ENCODE data around the gene SLC22A17.
"Not testable (repeated sequence)": the region's sequence is repeated elsewhere in the genome, so short reads cannot be mapped to it uniquely, and the experiment has no call there.

Gene SLC22A17

DNA sequence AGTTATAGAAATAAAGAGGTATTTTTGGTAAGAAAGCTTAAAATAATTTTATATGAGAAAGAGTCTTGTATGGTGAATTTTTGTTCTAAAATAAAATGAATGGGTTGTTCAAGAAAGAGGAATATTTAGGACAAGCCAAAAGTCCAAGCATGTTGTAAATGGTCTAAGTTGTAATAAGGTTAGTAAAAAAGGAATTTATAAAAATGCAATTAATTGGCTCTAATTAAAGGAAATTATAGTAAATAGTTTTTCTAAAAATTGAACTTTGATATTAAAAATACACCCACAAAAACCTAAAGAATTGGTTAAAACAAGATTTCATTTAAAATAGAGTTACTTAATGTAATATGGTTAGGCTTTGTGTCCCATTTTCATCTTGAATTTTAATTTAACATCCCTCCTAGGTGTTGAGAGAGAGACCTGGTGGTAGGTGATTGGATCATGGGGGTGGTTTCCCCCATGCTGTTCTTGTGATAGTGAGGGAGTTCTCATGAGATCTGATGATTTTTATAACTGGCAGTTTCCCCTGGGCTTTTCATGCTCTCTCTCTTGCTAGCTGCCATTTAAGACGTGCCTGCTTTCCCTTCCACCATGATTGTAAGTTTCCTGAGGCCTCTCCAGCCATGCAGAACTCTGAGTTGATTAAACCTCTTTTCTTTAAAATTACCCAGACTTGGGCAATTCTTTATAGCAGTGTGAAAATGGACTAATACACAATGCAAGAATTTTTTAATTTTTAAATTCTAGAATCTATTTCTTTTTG is 13.0 kb downstream of the SLC22A17 start:
- no peak for DNase-seq (ENCODE audit: low read depth)

DNA sequence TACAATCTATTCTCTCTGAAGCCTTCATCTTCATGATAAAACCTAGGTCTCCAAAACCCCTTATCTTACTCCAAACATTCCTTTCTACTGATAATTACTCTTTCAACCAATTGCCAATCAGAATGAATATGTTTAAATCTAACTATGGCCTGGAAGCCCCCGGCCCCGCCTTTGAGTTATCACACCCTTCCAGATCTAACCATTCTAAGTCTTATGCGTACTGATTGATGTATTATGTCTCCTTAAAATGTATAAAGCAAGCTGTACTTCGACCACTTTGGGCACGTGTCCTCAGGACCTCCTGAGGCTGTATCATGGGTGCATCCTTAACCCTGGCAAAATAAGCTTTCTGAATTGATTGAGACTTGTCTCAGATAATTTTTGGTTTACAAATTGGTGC is 17.1 kb downstream of the SLC22A17 start:
- DNase-seq (ENCODE audit: low read depth) = no peak

DNA sequence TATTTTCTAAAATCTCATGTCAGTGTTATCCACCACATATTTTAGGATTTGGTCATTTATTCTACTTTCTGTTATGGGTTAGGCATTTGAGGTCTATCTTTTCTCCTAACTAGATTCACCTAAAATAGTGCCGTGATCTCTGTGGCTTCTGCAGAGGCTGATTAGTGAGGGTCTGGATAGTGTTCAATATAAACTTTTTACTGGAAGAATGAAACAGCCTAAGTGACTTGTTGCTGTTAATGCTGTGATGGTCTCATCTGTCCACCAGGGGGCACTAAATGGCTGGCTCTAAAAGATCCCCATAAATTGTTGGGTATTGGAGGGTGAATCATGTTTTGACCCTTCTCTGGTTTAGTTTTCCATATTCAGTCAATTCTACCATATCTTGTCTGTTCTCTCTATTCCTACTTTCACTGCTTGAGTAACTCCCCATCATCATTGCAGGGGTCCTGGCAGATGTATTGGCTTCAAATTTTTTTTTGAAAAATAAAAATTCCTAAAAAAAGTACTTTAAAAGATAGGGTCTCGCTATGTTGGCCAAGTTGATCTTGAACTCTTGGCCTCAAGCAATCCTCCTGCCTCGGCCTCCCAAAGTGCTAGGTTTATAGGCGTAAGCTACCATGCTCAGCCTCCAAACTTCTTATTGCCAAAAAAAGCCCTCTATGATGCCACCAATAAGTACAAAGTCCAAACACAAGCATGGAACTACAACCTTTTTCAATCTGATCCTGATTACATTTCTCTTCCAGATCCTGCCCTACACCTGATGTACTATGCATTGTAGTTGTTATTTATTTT is 24.5 kb downstream of the SLC22A17 start:
- DNase-seq (ENCODE audit: low read depth) = no peak

DNA sequence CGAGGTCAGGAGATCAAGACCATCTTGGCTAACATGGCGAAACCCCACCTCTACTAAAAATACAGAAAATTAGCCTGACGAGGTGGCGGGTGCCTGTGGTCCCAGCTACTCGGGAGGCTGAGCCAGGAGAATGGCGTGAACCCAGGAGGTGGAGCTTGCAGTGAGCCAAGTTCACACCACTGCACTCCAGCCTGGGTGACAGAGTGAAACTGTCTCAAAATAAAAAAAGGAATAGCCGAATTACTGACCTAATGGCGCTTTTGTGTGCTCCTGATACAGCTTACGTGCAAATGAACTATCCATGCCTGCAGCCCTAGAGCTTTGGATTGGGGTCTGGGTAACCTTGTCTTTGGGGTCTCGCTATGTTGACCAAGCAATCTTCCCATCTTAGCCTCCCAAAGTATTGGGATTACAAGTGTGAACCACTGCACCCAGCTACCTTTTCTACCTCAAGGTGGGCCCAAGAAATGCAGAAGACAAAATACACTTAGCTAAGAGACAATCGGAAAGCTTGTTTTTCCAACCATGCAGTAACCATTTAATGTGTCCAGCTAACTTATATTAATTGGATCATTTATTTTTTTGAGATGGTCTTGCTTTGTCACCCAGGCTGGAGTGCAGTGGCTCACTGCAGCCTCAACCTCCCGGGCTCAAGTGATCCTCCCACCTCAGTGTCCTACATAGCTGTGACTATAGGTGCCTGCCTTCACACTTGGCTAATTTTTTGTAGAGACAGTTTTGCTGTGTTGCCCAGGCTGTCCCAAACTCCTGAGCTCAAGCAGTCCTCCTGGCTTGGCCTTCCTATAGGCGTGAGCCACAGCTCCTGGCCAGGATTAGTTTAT is 26.0 kb downstream of the SLC22A17 start:
- no peak for DNase-seq (ENCODE audit: low read depth)

DNA sequence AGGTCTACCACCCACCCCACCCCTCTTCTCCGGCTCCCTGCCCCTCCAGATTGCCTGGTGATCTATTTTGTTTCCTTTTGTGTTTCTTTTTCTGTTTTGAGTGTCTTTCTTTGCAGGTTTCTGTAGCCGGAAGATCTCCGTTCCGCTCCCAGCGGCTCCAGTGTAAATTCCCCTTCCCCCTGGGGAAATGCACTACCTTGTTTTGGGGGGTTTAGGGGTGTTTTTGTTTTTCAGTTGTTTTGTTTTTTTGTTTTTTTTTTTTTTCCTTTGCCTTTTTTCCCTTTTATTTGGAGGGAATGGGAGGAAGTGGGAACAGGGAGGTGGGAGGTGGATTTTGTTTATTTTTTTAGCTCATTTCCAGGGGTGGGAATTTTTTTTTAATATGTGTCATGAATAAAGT is 26.9 kb downstream of the SLC22A17 start:
- DNase-seq (ENCODE audit: low read depth) = not testable (repeated sequence)

DNA sequence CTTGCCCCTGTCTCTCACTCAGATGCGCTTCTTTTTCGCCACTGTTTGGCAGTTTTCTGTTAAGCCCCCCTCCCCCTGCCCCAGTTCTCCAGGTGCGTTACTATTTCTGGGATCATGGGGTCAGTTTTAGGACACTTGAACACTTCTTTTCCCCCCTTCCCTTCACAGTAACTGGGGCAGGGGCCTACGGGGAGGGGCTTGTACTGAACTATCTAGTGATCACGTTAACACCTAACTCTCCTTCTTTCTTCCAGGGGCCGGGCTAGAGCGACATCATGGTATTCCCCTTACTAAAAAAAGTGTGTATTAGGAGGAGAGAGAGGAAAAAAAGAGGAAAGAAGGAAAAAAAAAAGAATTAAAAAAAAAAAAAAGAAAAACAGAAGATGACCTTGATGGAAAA is 27.7 kb downstream of the SLC22A17 start:
- DNase-seq (ENCODE audit: low read depth) = no peak

DNA sequence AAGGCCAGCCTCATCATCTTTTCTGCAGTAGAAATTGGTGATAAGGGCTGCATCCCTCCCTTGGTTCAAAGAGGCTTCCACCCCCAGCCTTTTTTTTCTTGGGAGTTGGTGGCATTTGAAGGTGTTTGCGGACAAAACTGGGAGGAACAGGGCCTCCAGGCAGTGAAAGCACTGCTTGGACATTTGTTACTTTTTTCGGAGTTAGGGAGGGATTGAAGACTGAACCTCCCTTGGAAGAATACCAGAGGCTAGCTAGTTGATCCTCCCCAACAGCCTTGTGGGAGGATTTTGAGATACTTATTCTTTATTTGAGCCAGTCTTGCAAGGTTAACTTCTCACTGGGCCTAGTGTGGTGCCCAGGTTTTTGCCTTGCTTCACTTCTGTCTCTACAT is 28.2 kb downstream of the SLC22A17 start:
- DNase-seq (ENCODE audit: low read depth) = no peak

DNA sequence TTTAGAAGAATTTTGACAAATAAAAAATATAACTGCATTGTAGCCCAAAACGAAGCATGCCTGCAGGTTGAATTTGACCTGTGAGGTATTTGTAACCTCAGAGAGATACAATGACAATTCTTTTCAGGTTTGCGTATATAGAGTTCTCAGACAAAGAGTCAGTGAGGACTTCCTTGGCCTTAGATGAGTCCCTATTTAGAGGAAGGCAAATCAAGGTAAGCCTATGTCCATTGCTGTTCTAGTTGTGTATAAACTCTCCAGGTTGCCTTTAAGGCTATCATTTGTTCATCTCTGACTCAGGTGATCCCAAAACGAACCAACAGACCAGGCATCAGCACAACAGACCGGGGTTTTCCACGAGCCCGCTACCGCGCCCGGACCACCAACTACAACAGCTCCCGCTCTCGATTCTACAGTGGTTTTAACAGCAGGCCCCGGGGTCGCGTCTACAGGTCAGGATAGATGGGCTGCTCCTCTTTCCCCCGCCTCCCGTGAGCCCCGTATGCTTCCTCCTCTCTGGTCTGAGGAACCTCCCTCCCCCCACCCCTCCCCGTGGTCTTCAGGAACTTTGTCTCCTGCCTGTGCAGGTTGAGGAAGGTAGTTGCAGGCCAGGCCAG is 28.7 kb downstream of the SLC22A17 start:
- no peak for DNase-seq (ENCODE audit: low read depth)

DNA sequence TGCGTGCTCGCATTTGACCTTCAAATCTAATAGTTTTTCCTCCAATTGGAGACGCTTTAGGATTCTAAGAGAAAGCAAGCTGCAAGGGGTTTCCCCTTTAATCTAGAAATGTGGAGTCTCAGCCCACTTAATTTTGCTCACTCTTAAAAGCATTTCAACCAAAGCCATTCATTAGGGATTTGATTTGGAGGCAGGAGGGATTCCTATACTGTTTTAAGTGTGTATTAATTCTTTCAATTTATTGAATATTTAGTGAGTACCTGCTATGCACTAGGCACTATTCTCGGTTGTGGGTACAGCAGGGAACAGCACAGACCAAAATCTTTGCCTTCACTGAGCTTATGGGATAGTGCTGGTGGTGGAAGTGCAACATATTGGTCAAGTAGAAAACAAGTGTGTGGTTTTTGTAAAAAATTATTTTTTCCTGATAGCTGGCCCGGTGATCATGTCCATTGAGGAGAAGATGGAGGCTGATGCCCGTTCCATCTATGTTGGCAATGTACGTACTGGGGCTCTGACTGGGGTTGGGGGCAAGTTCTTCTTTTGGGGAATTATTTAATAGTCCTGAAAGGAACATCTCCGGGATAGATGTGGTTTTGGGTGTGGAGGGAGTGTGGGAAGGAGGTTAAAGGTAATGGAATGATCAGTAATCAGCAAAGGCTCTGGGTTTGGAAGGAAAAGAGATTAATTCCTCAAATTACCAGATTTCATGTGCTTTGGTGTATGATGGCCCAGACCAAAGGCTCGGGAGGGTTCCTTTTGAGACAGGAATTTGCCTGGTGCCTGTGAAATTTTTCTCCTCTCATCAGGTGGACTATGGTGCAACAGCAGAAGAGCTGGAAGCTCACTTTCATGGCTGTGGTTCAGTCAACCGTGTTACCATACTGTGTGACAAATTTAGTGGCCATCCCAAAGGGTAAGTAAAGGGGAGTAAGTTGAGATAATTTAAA is 29.8 kb downstream of the SLC22A17 start:
- DNase-seq (ENCODE audit: low read depth) = no peak

DNA sequence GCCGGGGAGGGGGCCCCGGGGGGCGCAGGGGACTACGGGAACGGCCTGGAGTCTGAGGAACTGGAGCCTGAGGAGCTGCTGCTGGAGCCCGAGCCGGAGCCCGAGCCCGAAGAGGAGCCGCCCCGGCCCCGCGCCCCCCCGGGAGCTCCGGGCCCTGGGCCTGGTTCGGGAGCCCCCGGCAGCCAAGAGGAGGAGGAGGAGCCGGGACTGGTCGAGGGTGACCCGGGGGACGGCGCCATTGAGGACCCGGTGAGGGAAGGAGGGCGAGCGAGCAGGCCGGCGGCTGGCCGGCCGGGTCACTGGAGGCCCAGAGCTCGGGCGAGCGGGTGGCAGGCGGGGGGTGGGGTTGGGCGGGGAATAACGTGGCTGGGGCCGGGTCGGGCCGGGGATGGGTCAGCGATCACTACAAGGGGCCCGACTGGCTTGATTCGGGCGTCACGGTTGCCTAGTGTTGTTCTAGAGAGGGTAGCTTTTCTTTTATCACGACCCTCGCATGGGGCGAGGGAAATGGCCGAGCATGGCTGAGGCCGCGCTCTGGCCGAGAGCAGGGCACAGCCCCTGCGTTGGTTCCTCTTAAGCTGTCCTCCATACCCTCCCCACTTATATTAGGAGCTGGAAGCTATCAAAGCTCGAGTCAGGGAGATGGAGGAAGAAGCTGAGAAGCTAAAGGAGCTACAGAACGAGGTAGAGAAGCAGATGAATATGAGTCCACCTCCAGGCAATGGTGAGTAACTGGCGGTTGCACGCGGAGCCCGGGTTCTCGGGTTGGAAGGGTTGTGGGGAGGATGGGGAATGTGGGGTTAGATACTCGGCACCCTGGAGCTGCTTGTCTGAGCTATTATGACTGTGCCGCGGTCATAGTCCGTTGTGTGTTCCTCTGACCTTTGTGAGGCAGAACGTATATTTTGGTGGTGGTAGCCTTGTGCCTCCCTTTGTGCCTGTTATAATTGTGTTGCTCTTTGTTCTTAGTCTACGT is 30.8 kb downstream of the SLC22A17 start:
- no peak for DNase-seq (ENCODE audit: low read depth)

DNA sequence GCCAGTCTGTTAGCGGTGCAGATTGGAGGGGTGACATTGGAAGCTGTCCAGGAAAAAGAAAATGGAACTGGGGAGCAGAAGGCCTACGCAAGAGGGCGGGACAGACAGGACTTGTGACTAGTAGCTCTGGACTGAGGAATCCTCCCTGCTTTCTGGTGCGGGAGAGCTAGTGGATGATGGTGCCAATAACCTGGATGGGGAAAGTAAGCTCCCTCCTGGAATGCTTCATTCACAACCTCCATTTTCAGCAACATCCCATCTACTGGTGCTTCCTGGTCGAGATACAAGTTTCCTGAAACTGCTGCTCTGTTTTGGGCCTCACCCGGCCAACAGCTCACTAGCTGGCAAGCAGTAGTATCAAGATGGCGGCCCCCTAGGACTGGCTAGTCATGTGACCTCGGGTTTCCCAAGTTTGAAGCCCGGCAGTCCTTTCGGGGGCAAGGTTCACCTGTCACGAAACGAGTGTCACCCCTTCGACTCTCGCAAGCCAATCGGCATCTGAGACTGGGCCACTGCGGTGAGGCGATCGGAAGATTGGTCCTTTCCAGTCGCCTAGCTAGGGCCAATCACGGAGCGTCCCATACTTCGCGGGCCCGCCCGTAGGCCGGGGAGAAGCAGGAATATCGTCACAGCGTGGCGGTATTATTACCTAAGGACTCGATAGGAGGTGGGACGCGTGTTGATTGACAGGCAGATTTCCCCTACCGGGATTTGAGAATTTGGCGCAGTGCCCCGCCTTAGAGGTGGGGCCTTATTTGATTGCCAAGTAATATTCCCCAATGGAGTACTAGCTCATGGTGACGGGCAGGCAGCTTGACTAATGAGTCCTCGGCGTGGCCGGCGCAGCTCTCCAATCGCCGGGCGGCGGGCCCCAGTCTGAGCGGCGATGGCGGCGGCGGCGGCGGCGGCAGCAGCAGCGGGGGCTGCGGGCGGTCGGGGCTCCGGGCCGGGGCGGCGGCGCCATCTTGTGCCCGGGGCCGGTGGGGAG is 31.8 kb downstream of the SLC22A17 start, which contains the start of gene PABPN1:
PABPN1 (plus strand) TSS at position 874 of the 988 bp plus-strand sequence; CDS start at position 887, 13 bp downstream.
- peak; percentile 81 for DNase-seq (ENCODE audit: low read depth)

DNA sequence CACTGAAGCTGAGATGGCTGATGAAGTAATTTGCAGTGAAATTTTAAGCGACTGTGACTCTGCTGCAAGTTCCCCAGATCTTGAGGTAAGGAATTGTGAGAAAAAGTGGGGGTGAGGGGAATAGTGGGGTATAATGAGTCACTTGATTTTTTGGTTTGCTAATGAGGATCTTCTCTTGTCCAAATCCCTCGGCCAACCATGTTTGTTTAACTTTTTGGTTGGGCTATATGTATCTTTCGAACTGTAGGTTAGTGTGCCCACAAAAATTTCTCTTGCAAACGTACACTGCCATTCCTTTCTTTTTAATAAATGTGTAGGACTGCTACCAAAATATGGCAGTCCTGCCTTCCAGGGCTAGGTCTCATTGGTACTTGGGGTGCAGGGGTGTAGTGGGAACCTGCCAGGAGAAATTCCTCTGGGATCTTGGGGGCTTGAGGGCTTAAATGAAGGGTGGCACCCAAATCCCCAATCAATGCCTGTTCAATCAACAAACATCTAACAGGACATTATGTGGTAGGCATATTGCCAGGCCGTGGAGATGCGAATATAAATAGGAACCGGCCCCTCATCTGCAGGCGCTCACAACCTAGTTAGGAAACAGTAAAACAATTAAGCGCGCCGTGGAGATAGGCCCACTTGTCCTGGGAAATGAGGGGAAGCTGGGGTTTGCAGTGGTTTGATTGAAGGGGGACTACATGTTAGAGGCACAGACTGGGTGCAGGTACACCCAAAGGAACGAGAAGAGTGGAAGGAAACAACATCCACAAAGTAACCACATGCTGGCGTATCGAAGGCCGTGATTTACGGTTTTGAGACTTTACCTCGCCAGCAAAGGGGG is 32.7 kb downstream of the SLC22A17 start:
- DNase-seq (ENCODE audit: low read depth) = no peak

DNA sequence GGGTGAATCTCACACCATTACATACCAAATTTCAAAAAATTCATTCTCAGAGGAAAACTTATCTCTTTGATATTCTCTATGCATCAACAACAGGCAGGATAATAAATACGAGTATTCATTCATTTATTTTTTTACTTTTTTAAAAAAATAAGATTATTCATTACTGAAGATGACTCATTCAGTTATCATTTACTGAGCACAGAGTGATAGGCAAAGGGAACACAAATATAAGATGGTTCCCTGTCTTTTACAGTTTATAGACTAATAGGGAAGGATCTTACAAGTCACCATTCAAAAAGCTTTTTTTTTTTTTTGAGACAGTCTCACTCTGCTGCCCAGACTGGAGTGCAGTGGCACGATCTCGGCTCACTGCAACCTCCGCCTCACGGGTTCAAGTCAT is 36.4 kb downstream of the SLC22A17 start:
- no peak for DNase-seq (ENCODE audit: low read depth)

DNA sequence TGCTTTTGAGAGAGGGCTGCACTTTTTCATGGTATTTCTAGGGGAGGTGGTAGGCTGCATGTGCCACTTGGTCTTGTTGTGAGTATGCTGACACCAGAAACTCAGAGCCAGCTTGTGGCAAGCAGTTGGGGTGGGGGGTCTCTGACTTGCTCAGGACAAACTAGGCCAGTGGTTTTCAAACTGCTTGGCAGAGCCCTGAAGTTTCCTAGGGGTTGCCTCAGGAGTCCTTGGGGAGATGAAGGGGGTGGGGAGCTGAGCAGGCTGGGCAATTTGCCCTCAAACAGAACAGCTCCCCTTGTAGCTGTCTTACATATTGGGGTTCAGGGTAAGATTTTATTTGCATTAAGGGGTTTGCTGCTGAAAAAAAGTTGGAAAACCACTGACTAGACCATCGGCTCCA is 42.1 kb downstream of the SLC22A17 start:
- DNase-seq (ENCODE audit: low read depth) = no peak

DNA sequence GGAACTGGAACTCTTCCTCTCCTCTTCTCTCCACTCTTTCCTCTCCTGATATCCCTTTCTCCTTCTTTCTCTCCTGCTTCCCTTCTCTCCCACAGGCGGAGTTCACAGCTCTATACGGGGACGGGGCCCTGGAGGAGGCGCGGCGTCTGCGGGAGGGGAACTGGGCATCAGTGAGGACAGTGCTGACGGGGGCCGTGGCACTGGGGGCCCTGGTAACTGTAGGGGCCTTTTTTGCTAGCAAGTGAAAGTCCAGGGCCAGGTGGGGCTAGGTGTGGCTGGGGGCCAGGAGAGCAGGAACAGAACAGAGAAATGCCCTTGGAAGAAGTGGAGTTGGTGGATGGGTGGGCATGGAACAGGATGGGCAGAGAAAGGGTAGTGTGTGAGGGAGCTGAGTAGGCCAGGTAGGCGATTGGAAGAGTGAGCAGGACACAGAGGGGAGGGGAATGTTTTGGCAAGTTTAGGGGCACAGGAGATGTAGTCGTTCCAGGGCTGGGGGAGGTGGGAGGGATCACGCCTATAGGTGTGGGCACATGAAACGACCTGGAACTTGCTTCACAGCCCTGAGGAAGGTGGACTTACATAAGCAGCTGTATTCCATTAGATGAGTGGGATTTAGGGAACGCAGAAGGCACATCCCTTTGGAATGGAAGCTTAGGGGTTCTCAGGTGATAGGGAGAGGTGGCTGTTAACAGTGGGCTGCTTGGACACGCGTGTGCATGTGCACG is 43.8 kb downstream of the SLC22A17 start:
- no peak for DNase-seq (ENCODE audit: low read depth)
